PC-9 (cell line): ENCODE results near the gene RBM26. TPM values are rescaled to one million over a fixed set of nuclear protein-coding genes. Genes with fewer than 3 reads are reported as not detected.

ENCODE experiments used
- BruUV-seq: library from RNA; stranded (reverse); fragments of 400-500 nt; replicated peaks from 2 replicates; lab custom pipeline; 2021; lab: Mats Ljungman, UMichigan
- CTCF ChIA-PET: fragments of 300-600 bp; sonication (Branson Sonifier 250); formaldehyde crosslinking; loops from one replicate; lab custom pipeline; 2022; ENCODE audit warnings: antibody characterized with exemption; lab: Charles Lee
- POLR2A ChIA-PET: fragments of 300-600 bp; sonication (Branson Sonifier 250); formaldehyde crosslinking; loops from one replicate; lab custom pipeline; 2022; ENCODE audit warnings: antibody characterized with exemption; ENCODE audit not compliant: unreplicated experiment; lab: Charles Lee
- DNase-seq, 2 experiments: peaks; one replicate each; pipeline versions ENCODE4 v3.0.0 to v3.0.0-alpha.2; 2015 to 2022; ENCODE audit warnings: mixed read lengths in 1 of 2
- H2AFZ ChIP-seq: fragments of 200-600 bp; sonication (generic); 2 replicates; pipeline ENCODE4 v1.8.1; 2017; ENCODE audit warnings: antibody characterized with exemption
- H3F3A ChIP-seq: fragments of 200-600 bp; sonication (generic); 2 replicates; pipeline ENCODE4 v1.8.1; 2017; ENCODE audit warnings: antibody characterized with exemption, mild to moderate bottlenecking, low read depth; ENCODE audit not compliant: insufficient read depth
- H3K27ac ChIP-seq: fragments of 200-600 bp; sonication (generic); 2 replicates; pipeline ENCODE4 v1.6.1; 2016; ENCODE audit warnings: mixed run types
- H3K27me3 ChIP-seq: fragments of 200-600 bp; sonication (generic); 2 replicates; pipeline ENCODE4 v1.6.1; 2016; ENCODE audit warnings: low read depth, mixed run types; ENCODE audit not compliant: insufficient read depth
- H3K36me3 ChIP-seq: fragments of 200-600 bp; sonication (generic); 2 replicates; pipeline ENCODE4 v1.6.1; 2016; ENCODE audit warnings: low read depth, mixed run types
- H3K4me1 ChIP-seq: fragments of 200-600 bp; sonication (generic); replicated peaks from 2 replicates; pipeline ENCODE4 v1.6.1; 2016; ENCODE audit warnings: mixed run types; ENCODE audit not compliant: insufficient read depth
- H3K4me2 ChIP-seq: fragments of 200-600 bp; sonication (generic); 2 replicates; pipeline ENCODE4 v1.6.1; 2017; ENCODE audit warnings: mixed run types
- H3K4me3 ChIP-seq: fragments of 200-600 bp; sonication (generic); 2 replicates; pipeline ENCODE4 v1.6.1; 2016; ENCODE audit warnings: mixed run types
- H3K79me2 ChIP-seq: fragments of 200-600 bp; sonication (generic); 2 replicates; pipeline ENCODE4 v1.6.1; 2017; ENCODE audit warnings: low read depth, mixed run types
- H3K9me2 ChIP-seq: fragments of 200-600 bp; sonication (generic); 2 replicates; pipeline ENCODE4 v1.8.1; 2017; ENCODE audit warnings: mild to moderate bottlenecking; ENCODE audit not compliant: insufficient read depth
- H3K9me3 ChIP-seq: fragments of 200-600 bp; sonication (generic); 2 replicates; pipeline ENCODE4 v1.8.1; 2016; ENCODE audit warnings: low read depth; ENCODE audit not compliant: insufficient read depth
- H4K20me1 ChIP-seq: fragments of 200-600 bp; sonication (generic); 2 replicates; pipeline ENCODE4 v1.8.1; 2017; ENCODE audit not compliant: insufficient read depth
- EZH2 ChIP-seq: fragments of 200-600 bp; sonication (generic); IDR thresholded peaks from 2 replicates; pipeline ENCODE4 v1.8.0; 2017; ENCODE audit warnings: antibody characterized with exemption, low read depth
- intact Hi-C: fragments of 100-400 bp; cut with micrococcal nuclease; formaldehyde crosslinking; loops from one replicate; pipeline ENCODE4 v1.10.0; 2022; ENCODE audit not compliant: unreplicated experiment
- total RNA-seq: library from RNA; stranded (reverse); gene quantifications from 2 replicates; pipeline ENCODE4 v1.2.3, GENCODE V29; 2021
- TF ChIP-seq, protein P1 (sequence below): fragments of 200-600 bp; sonication (generic); conservative IDR thresholded peaks from 2 replicates; pipeline ENCODE4 v1.6.1; 2017; ENCODE audit warnings: mixed run types, antibody characterized with exemption, mild to moderate bottlenecking, moderate library complexity

The RBM26 gene
- total RNA-seq, 1 experiment from 2014 or later: 40.4 TPM

DNA sequence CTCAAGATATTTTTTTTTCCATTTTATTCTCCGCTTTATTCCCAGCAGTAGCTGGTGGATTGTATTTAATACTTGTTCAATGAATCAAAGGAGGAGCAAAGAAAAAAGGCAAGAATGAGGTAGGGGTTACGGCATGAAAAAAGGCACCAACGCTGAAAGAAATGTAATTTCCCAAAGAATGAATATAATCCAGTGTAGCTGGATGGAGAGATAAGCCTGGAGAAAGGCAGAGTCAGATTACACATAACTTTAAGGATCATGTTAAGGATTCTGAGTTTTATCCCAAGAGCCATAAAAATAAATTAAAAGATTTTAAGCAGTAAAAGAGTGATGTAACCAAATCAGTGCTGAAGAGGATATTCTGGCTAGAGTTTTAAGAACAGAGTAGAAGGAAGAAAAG, 67.7 kb downstream of the RBM26 start:
- Histone ChIP-seq H3K4me3 (no peak overlapping the region), H3K79me2 (no peaks in the 10 kb centered on the region; the same call in 1 of the 2 replicates), H3K36me3 (peaks cover 57% of the 10 kb centered on the region), H4K20me1 (no peaks in the 10 kb centered on the region; the same call in none of the 2 replicates), H3K4me2 (no peak overlapping the region), H2AFZ (no peak overlapping the region), H3K27me3 (no peaks in the 10 kb centered on the region), H3K27ac (no peak overlapping the region), H3K9me2 (no peaks in the 10 kb centered on the region), H3K4me1 (no peaks in the 10 kb centered on the region), H3F3A (peaks cover 2% of the 10 kb centered on the region; the same call in 1 of the 2 replicates), H3K9me3 (no peaks in the 10 kb centered on the region)
- POLR2A ChIA-PET: no interaction called here
- CTCF ChIA-PET: no interaction called here
- no peak for DNase-seq
- TF ChIP-seq, protein P1, sequence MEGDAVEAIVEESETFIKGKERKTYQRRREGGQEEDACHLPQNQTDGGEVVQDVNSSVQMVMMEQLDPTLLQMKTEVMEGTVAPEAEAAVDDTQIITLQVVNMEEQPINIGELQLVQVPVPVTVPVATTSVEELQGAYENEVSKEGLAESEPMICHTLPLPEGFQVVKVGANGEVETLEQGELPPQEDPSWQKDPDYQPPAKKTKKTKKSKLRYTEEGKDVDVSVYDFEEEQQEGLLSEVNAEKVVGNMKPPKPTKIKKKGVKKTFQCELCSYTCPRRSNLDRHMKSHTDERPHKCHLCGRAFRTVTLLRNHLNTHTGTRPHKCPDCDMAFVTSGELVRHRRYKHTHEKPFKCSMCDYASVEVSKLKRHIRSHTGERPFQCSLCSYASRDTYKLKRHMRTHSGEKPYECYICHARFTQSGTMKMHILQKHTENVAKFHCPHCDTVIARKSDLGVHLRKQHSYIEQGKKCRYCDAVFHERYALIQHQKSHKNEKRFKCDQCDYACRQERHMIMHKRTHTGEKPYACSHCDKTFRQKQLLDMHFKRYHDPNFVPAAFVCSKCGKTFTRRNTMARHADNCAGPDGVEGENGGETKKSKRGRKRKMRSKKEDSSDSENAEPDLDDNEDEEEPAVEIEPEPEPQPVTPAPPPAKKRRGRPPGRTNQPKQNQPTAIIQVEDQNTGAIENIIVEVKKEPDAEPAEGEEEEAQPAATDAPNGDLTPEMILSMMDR: no peak
- TF ChIP-seq EZH2: no peak
- BruUV-seq: no TSS peak
- intact Hi-C loops: loop anchor here (5.0 kb wide), 1 partner anchor 34 kb away; no protein-coding TSS in a partner anchor

DNA sequence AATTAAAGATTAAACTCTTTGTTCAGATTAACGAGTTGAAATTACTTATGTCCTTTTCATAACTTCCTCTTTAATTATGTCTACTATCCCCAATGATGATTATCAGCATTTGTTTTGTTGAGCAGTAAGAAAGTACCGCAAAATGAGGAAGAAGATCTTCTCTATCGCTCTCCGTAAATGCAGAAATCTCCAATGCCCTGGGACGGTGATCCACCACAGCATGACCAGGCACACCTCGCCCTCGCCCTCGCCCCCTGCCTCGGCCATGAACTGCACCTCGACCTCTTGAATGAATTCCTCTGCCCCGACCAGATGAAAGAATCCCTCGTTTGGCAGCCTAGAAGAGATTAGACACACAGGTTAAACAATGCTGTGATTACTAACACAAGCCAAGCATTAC, 69.1 kb downstream of the RBM26 start:
- no peaks in the 10 kb centered on the region for H3K9me3 ChIP-seq
- no peak overlapping the region for H3K4me3 ChIP-seq
- H3F3A ChIP-seq: 0 out of 2 replicates have a peak, but pooled peaks cover 7% of the 10 kb centered on the region
- H3K4me1 ChIP-seq: no peaks in the 10 kb centered on the region
- peaks cover 63% of the 10 kb centered on the region for H3K36me3 ChIP-seq
- H3K9me2 ChIP-seq: no peaks in the 10 kb centered on the region
- CTCF ChIA-PET: no interaction called here
- H3K27me3 ChIP-seq: no peaks in the 10 kb centered on the region
- TF ChIP-seq EZH2: no peak
- TF ChIP-seq, protein P1: no peak
- intact Hi-C loops: loop anchor here (5.0 kb wide), 1 partner anchor 35 kb away; no protein-coding TSS in a partner anchor
- no TSS peak for BruUV-seq
- H2AFZ ChIP-seq: no peak overlapping the region
- no peaks in the 10 kb centered on the region; the same call in none of the 2 replicates for H4K20me1 ChIP-seq
- H3K27ac ChIP-seq: no peak overlapping the region
- POLR2A ChIA-PET: no interaction called here
- no peaks in the 10 kb centered on the region; the same call in 1 of the 2 replicates for H3K79me2 ChIP-seq
- DNase-seq: no peak
- H3K4me2 ChIP-seq: no peak overlapping the region

DNA sequence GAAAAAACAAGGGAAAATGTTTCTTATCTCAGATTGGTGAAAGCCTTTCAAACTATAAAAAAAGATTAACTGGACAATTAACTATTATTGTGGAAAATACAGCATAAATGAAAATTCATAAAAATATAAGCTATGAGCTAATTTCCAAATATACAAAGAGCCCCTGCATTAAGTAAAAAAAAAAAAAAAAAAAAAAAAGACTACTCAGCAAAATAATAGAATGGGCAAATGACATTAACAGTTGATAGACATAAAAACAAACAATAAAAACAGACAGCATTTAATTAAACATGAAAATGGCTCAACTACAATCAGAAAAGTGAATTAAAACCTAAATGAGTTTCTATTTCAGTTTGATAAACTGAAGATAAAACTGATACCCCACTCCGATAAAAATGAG, 77.5 kb downstream of the RBM26 start:
- DNase-seq: no peak

More for the DNA sequence above, 77.5 kb downstream of the RBM26 start:
- no peaks in the 10 kb centered on the region for H3K27me3 ChIP-seq
- peaks cover 42% of the 10 kb centered on the region for H3K36me3 ChIP-seq
- H3K27ac ChIP-seq: no peak overlapping the region
- H3K9me2 ChIP-seq: no peaks in the 10 kb centered on the region
- TF ChIP-seq EZH2: no peak
- TF ChIP-seq, protein P1: no peak
- H3K4me3 ChIP-seq: no peak overlapping the region
- no peak overlapping the region for H3K4me2 ChIP-seq
- H3F3A ChIP-seq: peaks cover 15% of the 10 kb centered on the region; the same call in 1 of the 2 replicates
- H3K9me3 ChIP-seq: no peaks in the 10 kb centered on the region
- H3K79me2 ChIP-seq: no peaks in the 10 kb centered on the region
- no peaks in the 10 kb centered on the region; the same call in none of the 2 replicates for H4K20me1 ChIP-seq
- POLR2A ChIA-PET: no interaction called here
- CTCF ChIA-PET: no interaction called here
- no peak overlapping the region for H2AFZ ChIP-seq
- no TSS peak for BruUV-seq
- intact Hi-C loops: loop anchor here (5.0 to 10.0 kb wide), 2 partner anchors 374 to 1194 kb away; no protein-coding TSS in a partner anchor
- no peaks in the 10 kb centered on the region for H3K4me1 ChIP-seq
